Measurements from ENCODE around the gene TREML1. TPM values are rescaled to one million over a fixed set of nuclear protein-coding genes. Genes with fewer than 3 reads are reported as not detected.

The TREML1 gene
- total and polyA plus RNA-seq, 2 experiments from 2014 or later: not detected

- Histone ChIP-seq H2AFZ (no peak overlapping the region), H4K20me1 (replicated peaks; ENCODE audit: insufficient read depth) (no peaks in the 10 kb centered on the region), H3K27ac (ENCODE audit: low read depth) (no peak overlapping the region), H3K79me2 (replicated peaks; ENCODE audit: insufficient read depth) (no peaks in the 10 kb centered on the region), H3K4me2 (no peak overlapping the region), H3K4me3 (no peak overlapping the region), H3F3A (replicated peaks; ENCODE audit: low read depth) (no peaks in the 10 kb centered on the region), H3K4me1 (ENCODE audit: insufficient read depth) (peaks cover 9% of the 10 kb centered on the region), H3K27me3 (ENCODE audit: insufficient read depth) (no peaks in the 10 kb centered on the region), H3K9me2 (ENCODE audit: insufficient read depth) (peaks cover 8% of the 10 kb centered on the region; the same call in 1 of the 2 replicates), H3K36me3 (ENCODE audit: insufficient read depth) (no peaks in the 10 kb centered on the region)
- DNase-seq (ENCODE audit: low spot score) (no peak), ATAC-seq (no peak)
- Mint-ChIP-seq H3K4me1 (peaks cover 8% of the 10 kb centered on the region), H3K36me3 (ENCODE audit: low read depth) (no peaks in the 10 kb centered on the region; the same call in 2 of the 3 replicates), H3K27ac (no peak overlapping the region), H3K27me3 (ENCODE audit: insufficient read depth, low read depth, poor library complexity) (peaks cover 11% of the 10 kb centered on the region), H3K9me3 (no peaks in the 10 kb centered on the region; the same call in 2 of the 3 replicates), H3K4me3 (no peak overlapping the region)
- TF ChIP-seq ETS1 (IDR thresholded peaks at IDR 0.05) (no peak), JUNB (IDR thresholded peaks at IDR 0.05; ENCODE audit: unreplicated experiment) (no peak), NANOG (IDR thresholded peaks at IDR 0.05; ENCODE audit: borderline replicate concordance) (no peak), EZH2 (IDR thresholded peaks at IDR 0.05; ENCODE audit: low read depth, unreplicated experiment) (no peak), ZNF114 (CRISPR knock-in tag; IDR thresholded peaks at IDR 0.05) (no peak), CREB1 (CRISPR knock-in tag; IDR thresholded peaks at IDR 0.05; ENCODE audit: low read depth) (no peak), POLR2AphosphoS5 (IDR thresholded peaks at IDR 0.05; ENCODE audit: low read depth) (no peak), STAT1 (IDR thresholded peaks at IDR 0.05; ENCODE audit: unreplicated experiment) (no peak), EZH2phosphoT487 (IDR thresholded peaks at IDR 0.05; ENCODE audit: unreplicated experiment) (no peak), ZNF331 (CRISPR knock-in tag; IDR thresholded peaks at IDR 0.05; ENCODE audit: low read depth) (no peak), REST (IDR thresholded peaks at IDR 0.05; ENCODE audit: unreplicated experiment) (no peak)
- TF ChIP-seq, protein P1, sequence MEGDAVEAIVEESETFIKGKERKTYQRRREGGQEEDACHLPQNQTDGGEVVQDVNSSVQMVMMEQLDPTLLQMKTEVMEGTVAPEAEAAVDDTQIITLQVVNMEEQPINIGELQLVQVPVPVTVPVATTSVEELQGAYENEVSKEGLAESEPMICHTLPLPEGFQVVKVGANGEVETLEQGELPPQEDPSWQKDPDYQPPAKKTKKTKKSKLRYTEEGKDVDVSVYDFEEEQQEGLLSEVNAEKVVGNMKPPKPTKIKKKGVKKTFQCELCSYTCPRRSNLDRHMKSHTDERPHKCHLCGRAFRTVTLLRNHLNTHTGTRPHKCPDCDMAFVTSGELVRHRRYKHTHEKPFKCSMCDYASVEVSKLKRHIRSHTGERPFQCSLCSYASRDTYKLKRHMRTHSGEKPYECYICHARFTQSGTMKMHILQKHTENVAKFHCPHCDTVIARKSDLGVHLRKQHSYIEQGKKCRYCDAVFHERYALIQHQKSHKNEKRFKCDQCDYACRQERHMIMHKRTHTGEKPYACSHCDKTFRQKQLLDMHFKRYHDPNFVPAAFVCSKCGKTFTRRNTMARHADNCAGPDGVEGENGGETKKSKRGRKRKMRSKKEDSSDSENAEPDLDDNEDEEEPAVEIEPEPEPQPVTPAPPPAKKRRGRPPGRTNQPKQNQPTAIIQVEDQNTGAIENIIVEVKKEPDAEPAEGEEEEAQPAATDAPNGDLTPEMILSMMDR (conservative IDR thresholded peaks at IDR 0.05; ENCODE audit: low read depth in 2 of 2): no peak
- TF ChIP-seq, protein P2, sequence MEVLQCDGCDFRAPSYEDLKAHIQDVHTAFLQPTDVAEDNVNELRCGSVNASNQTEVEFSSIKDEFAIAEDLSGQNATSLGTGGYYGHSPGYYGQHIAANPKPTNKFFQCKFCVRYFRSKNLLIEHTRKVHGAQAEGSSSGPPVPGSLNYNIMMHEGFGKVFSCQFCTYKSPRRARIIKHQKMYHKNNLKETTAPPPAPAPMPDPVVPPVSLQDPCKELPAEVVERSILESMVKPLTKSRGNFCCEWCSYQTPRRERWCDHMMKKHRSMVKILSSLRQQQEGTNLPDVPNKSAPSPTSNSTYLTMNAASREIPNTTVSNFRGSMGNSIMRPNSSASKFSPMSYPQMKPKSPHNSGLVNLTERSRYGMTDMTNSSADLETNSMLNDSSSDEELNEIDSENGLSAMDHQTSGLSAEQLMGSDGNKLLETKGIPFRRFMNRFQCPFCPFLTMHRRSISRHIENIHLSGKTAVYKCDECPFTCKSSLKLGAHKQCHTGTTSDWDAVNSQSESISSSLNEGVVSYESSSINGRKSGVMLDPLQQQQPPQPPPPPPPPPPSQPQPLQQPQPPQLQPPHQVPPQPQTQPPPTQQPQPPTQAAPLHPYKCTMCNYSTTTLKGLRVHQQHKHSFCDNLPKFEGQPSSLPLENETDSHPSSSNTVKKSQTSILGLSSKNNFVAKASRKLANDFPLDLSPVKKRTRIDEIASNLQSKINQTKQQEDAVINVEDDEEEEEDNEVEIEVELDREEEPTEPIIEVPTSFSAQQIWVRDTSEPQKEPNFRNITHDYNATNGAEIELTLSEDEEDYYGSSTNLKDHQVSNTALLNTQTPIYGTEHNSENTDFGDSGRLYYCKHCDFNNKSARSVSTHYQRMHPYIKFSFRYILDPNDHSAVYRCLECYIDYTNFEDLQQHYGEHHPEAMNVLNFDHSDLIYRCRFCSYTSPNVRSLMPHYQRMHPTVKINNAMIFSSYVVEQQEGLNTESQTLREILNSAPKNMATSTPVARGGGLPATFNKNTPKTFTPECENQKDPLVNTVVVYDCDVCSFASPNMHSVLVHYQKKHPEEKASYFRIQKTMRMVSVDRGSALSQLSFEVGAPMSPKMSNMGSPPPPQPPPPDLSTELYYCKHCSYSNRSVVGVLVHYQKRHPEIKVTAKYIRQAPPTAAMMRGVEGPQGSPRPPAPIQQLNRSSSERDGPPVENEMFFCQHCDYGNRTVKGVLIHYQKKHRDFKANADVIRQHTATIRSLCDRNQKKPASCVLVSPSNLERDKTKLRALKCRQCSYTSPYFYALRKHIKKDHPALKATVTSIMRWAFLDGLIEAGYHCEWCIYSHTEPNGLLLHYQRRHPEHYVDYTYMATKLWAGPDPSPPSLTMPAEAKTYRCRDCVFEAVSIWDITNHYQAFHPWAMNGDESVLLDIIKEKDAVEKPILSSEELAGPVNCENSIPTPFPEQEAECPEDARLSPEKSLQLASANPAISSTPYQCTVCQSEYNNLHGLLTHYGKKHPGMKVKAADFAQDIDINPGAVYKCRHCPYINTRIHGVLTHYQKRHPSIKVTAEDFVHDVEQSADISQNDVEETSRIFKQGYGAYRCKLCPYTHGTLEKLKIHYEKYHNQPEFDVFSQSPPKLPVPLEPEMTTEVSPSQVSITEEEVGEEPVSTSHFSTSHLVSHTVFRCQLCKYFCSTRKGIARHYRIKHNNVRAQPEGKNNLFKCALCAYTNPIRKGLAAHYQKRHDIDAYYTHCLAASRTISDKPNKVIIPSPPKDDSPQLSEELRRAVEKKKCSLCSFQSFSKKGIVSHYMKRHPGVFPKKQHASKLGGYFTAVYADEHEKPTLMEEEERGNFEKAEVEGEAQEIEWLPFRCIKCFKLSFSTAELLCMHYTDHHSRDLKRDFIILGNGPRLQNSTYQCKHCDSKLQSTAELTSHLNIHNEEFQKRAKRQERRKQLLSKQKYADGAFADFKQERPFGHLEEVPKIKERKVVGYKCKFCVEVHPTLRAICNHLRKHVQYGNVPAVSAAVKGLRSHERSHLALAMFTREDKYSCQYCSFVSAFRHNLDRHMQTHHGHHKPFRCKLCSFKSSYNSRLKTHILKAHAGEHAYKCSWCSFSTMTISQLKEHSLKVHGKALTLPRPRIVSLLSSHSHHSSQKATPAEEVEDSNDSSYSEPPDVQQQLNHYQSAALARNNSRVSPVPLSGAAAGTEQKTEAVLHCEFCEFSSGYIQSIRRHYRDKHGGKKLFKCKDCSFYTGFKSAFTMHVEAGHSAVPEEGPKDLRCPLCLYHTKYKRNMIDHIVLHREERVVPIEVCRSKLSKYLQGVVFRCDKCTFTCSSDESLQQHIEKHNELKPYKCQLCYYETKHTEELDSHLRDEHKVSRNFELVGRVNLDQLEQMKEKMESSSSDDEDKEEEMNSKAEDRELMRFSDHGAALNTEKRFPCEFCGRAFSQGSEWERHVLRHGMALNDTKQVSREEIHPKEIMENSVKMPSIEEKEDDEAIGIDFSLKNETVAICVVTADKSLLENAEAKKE (CRISPR knock-in tag; IDR thresholded peaks at IDR 0.05): no peak
These were observed 1.9 kb upstream of the TREML1 start for GRCh38 chr6:41156001-41156400.

All from GM23338 (cell line).